IMR-90 (cell line): ENCODE measurements around the gene CKAP5. TPM values are rescaled to one million over a fixed set of nuclear protein-coding genes. Genes with fewer than 3 reads are reported as not detected.

Experiments used
- ATAC-seq: fragments of 200-7000 bp; cut with Tn5 transposase; 2 replicates; pipeline ENCODE4 v1.9.1; 2020; ENCODE audit warnings: low read depth, mild to moderate bottlenecking, moderate library complexity
- BruUV-seq: library from RNA; stranded (reverse); fragments of 400-500 nt; replicated peaks from 2 replicates; lab custom pipeline; 2021; lab: Mats Ljungman, UMichigan
- CTCF ChIA-PET: fragments of 300-600 bp; formaldehyde crosslinking; extraction: SDS; loops from one replicate; lab custom pipeline; 2021; ENCODE audit warnings: antibody characterized with exemption; lab: Yijun Ruan, JAX
- POLR2A ChIA-PET: fragments of 300-600 bp; sonication (Branson Sonifier 250); formaldehyde crosslinking; loops from one replicate; lab custom pipeline; 2022; ENCODE audit warnings: antibody characterized with exemption; ENCODE audit not compliant: unreplicated experiment; lab: Charles Lee
- DNase-seq: peaks from one replicate; pipeline ENCODE4 v3.0.0; 2013
- H2AFZ ChIP-seq: replicated peaks from 2 replicates; pipeline ENCODE3; 2013; ENCODE audit warnings: low read length, mild to moderate bottlenecking; ENCODE audit not compliant: poor library complexity
- H2AK5ac ChIP-seq: 2 replicates; pipeline ENCODE4 v1.6.1; 2013; ENCODE audit warnings: low read depth, low read length, inconsistent platforms
- H2AK9ac ChIP-seq: replicated peaks from 2 replicates; pipeline ENCODE3; 2013; ENCODE audit warnings: mild to moderate bottlenecking, low read depth, low read length, moderate library complexity; ENCODE audit not compliant: poor library complexity
- H2BK120ac ChIP-seq: 2 replicates; pipeline ENCODE4 v1.6.1; 2013; ENCODE audit warnings: low read depth, low read length, inconsistent platforms
- H2BK15ac ChIP-seq: 3 replicates; pipeline ENCODE4 v1.6.1; 2013; ENCODE audit warnings: low read depth, low read length, inconsistent platforms
- H2BK20ac ChIP-seq: 2 replicates; pipeline ENCODE4 v1.6.1; 2013; ENCODE audit warnings: low read depth, mild to moderate bottlenecking, inconsistent platforms, low read length, moderate library complexity
- H2BK5ac ChIP-seq: 2 replicates; pipeline ENCODE4 v1.6.1; 2013; ENCODE audit warnings: mild to moderate bottlenecking, low read depth, low read length, inconsistent platforms; ENCODE audit not compliant: poor library complexity, severe bottlenecking
- H3K14ac ChIP-seq: replicated peaks from 2 replicates; pipeline ENCODE4 v1.6.1; 2013; ENCODE audit warnings: low read depth, low read length, inconsistent platforms
- H3K18ac ChIP-seq: 2 replicates; pipeline ENCODE4 v1.6.1; 2013; ENCODE audit warnings: low read depth, low read length, control low read depth
- H3K23ac ChIP-seq: 2 replicates; pipeline ENCODE4 v1.6.1; 2013; ENCODE audit warnings: low read depth, low read length, inconsistent platforms
- H3K27ac ChIP-seq: 2 replicates; pipeline ENCODE4 v1.5.1; 2013; ENCODE audit warnings: mild to moderate bottlenecking, control low read depth, low read length; ENCODE audit not compliant: insufficient read depth
- H3K27me3 ChIP-seq: 2 replicates; pipeline ENCODE4 v1.6.1; 2013; ENCODE audit warnings: low read length; ENCODE audit not compliant: control insufficient read depth, insufficient read depth
- H3K36me3 ChIP-seq: 2 replicates; pipeline ENCODE4 v1.6.1; 2013; ENCODE audit warnings: low read length, mixed read lengths; ENCODE audit not compliant: control insufficient read depth, insufficient read depth
- H3K4ac ChIP-seq: 2 replicates; pipeline ENCODE4 v1.6.1; 2013; ENCODE audit warnings: low read depth, low read length, inconsistent platforms
- H3K4me1 ChIP-seq: 2 replicates; pipeline ENCODE4 v1.6.1; 2013; ENCODE audit warnings: low read length, mixed read lengths; ENCODE audit not compliant: control insufficient read depth, insufficient read depth
- H3K4me2 ChIP-seq: 2 replicates; pipeline ENCODE4 v1.6.1; 2013; ENCODE audit warnings: low read depth, mild to moderate bottlenecking, control low read depth, low read length, moderate library complexity
- H3K4me3 ChIP-seq: 2 replicates; pipeline ENCODE4 v1.5.1; 2013; ENCODE audit warnings: low read depth, mild to moderate bottlenecking, control low read depth, low read length, moderate library complexity; ENCODE audit not compliant: insufficient read depth
- H3K56ac ChIP-seq: 2 replicates; pipeline ENCODE4 v1.6.1; 2013; ENCODE audit warnings: low read length, inconsistent platforms; ENCODE audit not compliant: insufficient read depth; ENCODE audit errors: extremely low read depth
- H3K79me1 ChIP-seq, 2 experiments: 2 replicates each; pipeline ENCODE4 v1.6.1; 2013; ENCODE audit warnings: low read length in 2 of 2, inconsistent platforms in 1 of 2, low read depth in 1 of 2
- H3K9ac ChIP-seq: 2 replicates; pipeline ENCODE4 v1.6.1; 2013; ENCODE audit warnings: low read depth, low read length, control low read depth
- H3K9me1 ChIP-seq: 2 replicates; pipeline ENCODE4 v1.6.1; 2013; ENCODE audit warnings: low read length, inconsistent platforms; ENCODE audit not compliant: insufficient read depth
- H3K9me3 ChIP-seq: 2 replicates; pipeline ENCODE4 v1.6.1; 2013; ENCODE audit warnings: low read length; ENCODE audit not compliant: control insufficient read depth, insufficient read depth
- H4K20me1 ChIP-seq: 2 replicates; pipeline ENCODE4 v1.6.1; 2013; ENCODE audit warnings: low read length, inconsistent platforms; ENCODE audit not compliant: insufficient read depth
- H4K5ac ChIP-seq: 2 replicates; pipeline ENCODE4 v1.6.1; 2013; ENCODE audit warnings: mild to moderate bottlenecking, low read depth, low read length, control low read depth
- H4K8ac ChIP-seq, 2 experiments: 2 replicates each; pipeline ENCODE4 v1.6.1; 2013; ENCODE audit warnings: low read depth in 2 of 2, low read length in 2 of 2, control low read depth in 1 of 2, inconsistent platforms in 1 of 2
- H4K91ac ChIP-seq: 2 replicates; pipeline ENCODE4 v1.6.1; 2013; ENCODE audit warnings: low read depth, low read length, inconsistent platforms; ENCODE audit not compliant: insufficient read depth
- BHLHE40 ChIP-seq: fragments of 150-350 bp; IDR thresholded peaks from 2 replicates; pipeline ENCODE4 v1.6.1; 2016; ENCODE audit warnings: mild to moderate bottlenecking, low read depth, low read length
- CEBPB ChIP-seq: IDR thresholded peaks from 2 replicates; pipeline ENCODE4 v1.6.1; 2012; ENCODE audit warnings: low read depth, low read length, improper control_type of control experiment
- CHD1 ChIP-seq: IDR thresholded peaks from 2 replicates; pipeline ENCODE4 v1.6.1; 2012; ENCODE audit warnings: low read depth, low read length, improper control_type of control experiment
- CTCF ChIP-seq: conservative IDR thresholded peaks from 2 replicates; pipeline ENCODE4 v1.5.1; 2012; ENCODE audit warnings: mild to moderate bottlenecking, low read depth, low read length, improper control_type of control experiment
- FOS ChIP-seq: fragments of 150-350 bp; IDR thresholded peaks from 2 replicates; pipeline ENCODE4 v1.6.1; 2016; ENCODE audit warnings: low read depth, low read length
- MAFK ChIP-seq: IDR thresholded peaks from 2 replicates; pipeline ENCODE4 v1.6.1; 2012; ENCODE audit warnings: low read depth, low read length, improper control_type of control experiment
- MAZ ChIP-seq: IDR thresholded peaks from 2 replicates; pipeline ENCODE4 v1.6.1; 2012; ENCODE audit warnings: low read depth, mild to moderate bottlenecking, low read length, improper control_type of control experiment, moderate library complexity, borderline replicate concordance
- MXI1 ChIP-seq: IDR thresholded peaks from 2 replicates; pipeline ENCODE4 v1.6.1; 2012; ENCODE audit warnings: low read depth, mild to moderate bottlenecking, low read length, moderate library complexity, borderline replicate concordance
- NFE2L2 ChIP-seq: fragments of 150-350 bp; IDR thresholded peaks from 2 replicates; pipeline ENCODE4 v1.6.1; 2016; ENCODE audit warnings: low read depth, mild to moderate bottlenecking, low read length
- POLR2A ChIP-seq: IDR thresholded peaks from 2 replicates; pipeline ENCODE4 v1.6.1; 2012; ENCODE audit warnings: mild to moderate bottlenecking, low read depth, low read length
- RAD21 ChIP-seq: IDR thresholded peaks from 2 replicates; pipeline ENCODE4 v1.6.1; 2012; ENCODE audit warnings: low read length, improper control_type of control experiment
- RCOR1 ChIP-seq: IDR thresholded peaks from 2 replicates; pipeline ENCODE4 v1.6.1; 2012; ENCODE audit warnings: mild to moderate bottlenecking, low read length, improper control_type of control experiment; ENCODE audit not compliant: insufficient replicate concordance
- RFX5 ChIP-seq: IDR thresholded peaks from 2 replicates; pipeline ENCODE4 v1.8.0; 2012; ENCODE audit warnings: low read depth, mild to moderate bottlenecking, low read length, moderate library complexity
- SMC3 ChIP-seq: fragments of 150-350 bp; IDR thresholded peaks from 2 replicates; pipeline ENCODE4 v1.6.1; 2016; ENCODE audit warnings: low read depth, mild to moderate bottlenecking, antibody characterized with exemption, low read length, moderate library complexity
- USF2 ChIP-seq: fragments of 150-350 bp; IDR thresholded peaks from 2 replicates; pipeline ENCODE4 v1.6.1; 2017; ENCODE audit warnings: mild to moderate bottlenecking, antibody characterized with exemption, low read length, low read depth
- WGBS, 2 experiments: methylation state at CpG; one replicate each; pipeline versions ENCODE4 v1.1.5 to v1.1.7; 2013; ENCODE audit warnings: missing lambda C conversion rate in 2 of 2; ENCODE audit not compliant: insufficient read length in 1 of 2; ENCODE audit errors: extremely low coverage in 2 of 2; 5-methylcytosine and 5-hydroxymethylcytosine counted together
- dilution Hi-C: fragments of 300-500 bp; cut with HindIII; formaldehyde crosslinking; loops from one replicate; pipeline ENCODE4 v1.14.3; 2018; ENCODE audit warnings: low sequenced_read_pairs; ENCODE audit not compliant: unreplicated experiment
- in situ Hi-C: fragments of 300-500 bp; cut with MboI; formaldehyde crosslinking; loops from 3 replicates; pipeline ENCODE4 v1.14.3; 2019; ENCODE audit warnings: low sequenced_read_pairs, inconsistent platforms, mixed read lengths
- intact Hi-C: fragments of 100-400 bp; cut with micrococcal nuclease; formaldehyde crosslinking; loops from 2 replicates; pipeline ENCODE4 v1.10.0; 2022
- polyA plus RNA-seq, 3 experiments: library from polyadenylated mRNA; depleted of rRNA; stranded (reverse); fragments of >200 nt; gene quantifications; 2 replicates each; pipeline ENCODE4 v1.2.3, GENCODE V29; 2012; ENCODE audit warnings: low replicate concordance in 1 of 3
- total RNA-seq: library from RNA; depleted of rRNA; stranded (reverse); fragments of >200 nt; gene quantifications from 2 replicates; pipeline ENCODE4 v1.2.3, GENCODE V29; 2012
- TF ChIP-seq, protein P1 (sequence below): fragments of 150-350 bp; IDR thresholded peaks from 2 replicates; pipeline ENCODE4 v1.6.1; 2016; ENCODE audit warnings: low read depth, mild to moderate bottlenecking, low read length, moderate library complexity, borderline replicate concordance

CKAP5 gene
- total and polyA plus RNA-seq, 2 of the 4 experiments (the other 2 are of a cell fraction): 59.5 to 79.2 TPM

- intact Hi-C loops: loop anchor here (1.0 kb wide), 1 partner anchor 18 kb away; no protein-coding TSS in a partner anchor
Measured at GRCh38 chr11:46745995-46746394, 100.1 kb downstream of the CKAP5 start.

More at GRCh38 chr11:46745995-46746394, 100.1 kb downstream of the CKAP5 start:
- no peak overlapping the region for H2BK120ac ChIP-seq
- ChIA-PET CTCF (no interaction called here), POLR2A (no interaction called here)
- no peak overlapping the region for H2BK20ac ChIP-seq
- BruUV-seq: no TSS peak
- H3K36me3 ChIP-seq: peaks cover 64% of the 10 kb centered on the region
- no peak overlapping the region for H4K91ac ChIP-seq
- no peak overlapping the region for H4K8ac ChIP-seq
- no peak overlapping the region for H3K4me2 ChIP-seq
- H3K27ac ChIP-seq: no peak overlapping the region
- H2BK5ac ChIP-seq: no peak overlapping the region
- H3K18ac ChIP-seq: no peak overlapping the region
- H3K23ac ChIP-seq: no peak overlapping the region
- H3K4ac ChIP-seq: no peak overlapping the region
- ATAC-seq: no peak
- no peaks in the 10 kb centered on the region for H3K9me3 ChIP-seq
- no peak for TF ChIP-seq FOS
- TF ChIP-seq NFE2L2: no peak
- no peak for TF ChIP-seq RAD21
- TF ChIP-seq, protein P1, sequence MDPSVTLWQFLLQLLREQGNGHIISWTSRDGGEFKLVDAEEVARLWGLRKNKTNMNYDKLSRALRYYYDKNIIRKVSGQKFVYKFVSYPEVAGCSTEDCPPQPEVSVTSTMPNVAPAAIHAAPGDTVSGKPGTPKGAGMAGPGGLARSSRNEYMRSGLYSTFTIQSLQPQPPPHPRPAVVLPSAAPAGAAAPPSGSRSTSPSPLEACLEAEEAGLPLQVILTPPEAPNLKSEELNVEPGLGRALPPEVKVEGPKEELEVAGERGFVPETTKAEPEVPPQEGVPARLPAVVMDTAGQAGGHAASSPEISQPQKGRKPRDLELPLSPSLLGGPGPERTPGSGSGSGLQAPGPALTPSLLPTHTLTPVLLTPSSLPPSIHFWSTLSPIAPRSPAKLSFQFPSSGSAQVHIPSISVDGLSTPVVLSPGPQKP: no peak
- no peak for TF ChIP-seq MAFK
- no peak for TF ChIP-seq RCOR1
- no peak for TF ChIP-seq MAZ
- TF ChIP-seq POLR2A: no peak
- TF ChIP-seq SMC3: no peak
- no peak for TF ChIP-seq CHD1
- no peak for TF ChIP-seq CEBPB
- no peak for TF ChIP-seq RFX5
- no peak for TF ChIP-seq CTCF
- no peak for TF ChIP-seq MXI1
- TF ChIP-seq USF2: no peak
- TF ChIP-seq BHLHE40: no peak
- in situ Hi-C loops: no loop called here
- H2BK15ac ChIP-seq: no peak overlapping the region
- DNase-seq: no peak
- no peak overlapping the region for H3K56ac ChIP-seq
- peaks cover 4% of the 10 kb centered on the region for H3K4me1 ChIP-seq
- peaks cover 0 to 3% of the 10 kb centered on the region in 2 experiments; a peak in 2 of 4 replicates for H3K79me1 ChIP-seq
- no peak overlapping the region for H2AK5ac ChIP-seq
- peaks cover 4% of the 10 kb centered on the region; the same call in 1 of the 2 replicates for H3K9me1 ChIP-seq
- H3K27me3 ChIP-seq: no peaks in the 10 kb centered on the region
- H3K4me3 ChIP-seq: no peak overlapping the region
- H4K5ac ChIP-seq: no peak overlapping the region
- H4K20me1 ChIP-seq: peaks cover 3% of the 10 kb centered on the region; the same call in 1 of the 2 replicates
- no peak overlapping the region for H3K14ac ChIP-seq
- no peak overlapping the region for H2AK9ac ChIP-seq
- dilution Hi-C loops: no loop called here
- no peak overlapping the region for H3K9ac ChIP-seq
- H2AFZ ChIP-seq: no peak overlapping the region
- WGBS, 2 experiments: no CpG with 5 or more reads among the region's 3 CpGs
